HL-60/S4 (cell line): Measurements from ENCODE around the gene PACS1.
"Not testable (repeated sequence)": the region's sequence is repeated elsewhere in the genome, so short reads cannot be mapped to it uniquely, and the experiment has no call there.

Experiments used
- in situ Hi-C: fragments of 300-500 bp; cut with MboI; formaldehyde crosslinking; loops from 2 replicates; pipeline ENCODE4 v1.14.3; 2022; ENCODE audit warnings: low sequenced_read_pairs

PACS1 gene

GRCh38 chr11:66069715-66070603 lies at the start of gene PACS1:
TSS of gene PACS1 (plus strand) at chr11:66070272. CDS start at chr11:66070487, 215 bp downstream.
- in situ Hi-C loops: no loop called here

GRCh38 chr11:66020618-66021357 lies 49.3 kb upstream of the PACS1 start:
- in situ Hi-C loops: no loop called here

- in situ Hi-C loops: no loop called here
These were observed 47.5 kb upstream of the PACS1 start for GRCh38 chr11:66022401-66023185.

GRCh38 chr11:66023186-66023440 lies 47.0 kb upstream of the PACS1 start:
- in situ Hi-C loops: not testable (repeated sequence)

- in situ Hi-C loops: no loop called here
These were observed 44.0 kb upstream of the PACS1 start, which contains the start of gene CATSPER1 for GRCh38 chr11:66026017-66026529. TSS of gene CATSPER1 (minus strand) at chr11:66026479. CDS start at chr11:66026379, 100 bp downstream.

GRCh38 chr11:66032957-66033735 lies 36.9 kb upstream of the PACS1 start:
- in situ Hi-C loops: no loop called here

GRCh38 chr11:66035653-66036333 lies 34.3 kb upstream of the PACS1 start:
- in situ Hi-C loops: no loop called here

GRCh38 chr11:66036334-66036710 lies 33.8 kb upstream of the PACS1 start:
- in situ Hi-C loops: no loop called here

- in situ Hi-C loops: no loop called here
These were observed 32.7 kb upstream of the PACS1 start for GRCh38 chr11:66037327-66037726.

- in situ Hi-C loops: no loop called here
These were observed 30.3 kb upstream of the PACS1 start for GRCh38 chr11:66039765-66040164.

- in situ Hi-C loops: no loop called here
These were observed 27.7 kb upstream of the PACS1 start for GRCh38 chr11:66042227-66042995.

GRCh38 chr11:66042996-66043906 lies 26.8 kb upstream of the PACS1 start:
- in situ Hi-C loops: no loop called here

- in situ Hi-C loops: no loop called here
These were observed 25.3 kb upstream of the PACS1 start for GRCh38 chr11:66044757-66045156.

- in situ Hi-C loops: no loop called here
These were observed 24.9 kb upstream of the PACS1 start for GRCh38 chr11:66045177-66045639.

- in situ Hi-C loops: no loop called here
These were observed 23.2 kb upstream of the PACS1 start for GRCh38 chr11:66046901-66047300.

- in situ Hi-C loops: no loop called here
These were observed 22.3 kb upstream of the PACS1 start for GRCh38 chr11:66047541-66048365.
